Pancreas (tissue), 10 donors: ENCODE measurements around the gene VEGFC. TPM values are rescaled to one million over a fixed set of nuclear protein-coding genes. Genes with fewer than 3 reads are reported as not detected.

Experiments used
- ATAC-seq, 4 donors: fragments of 200-7000 bp; cut with Tn5 transposase; one replicate each; pipeline versions ENCODE4 v1.8.0 to v1.9.1; 2020; ENCODE audit warnings: mild to moderate bottlenecking in 4 of 4, moderate library complexity in 4 of 4
- DNase-seq, 6 donors: peaks; one replicate each; pipeline ENCODE4 v3.0.0-alpha.2; 2020
- FAIRE-seq: peaks from 2 replicates; lab custom pipeline; 2012; peaks lifted over from hg19 to GRCh38; lab: Jason Lieb, UNC
- H3K27ac ChIP-seq, 4 donors: fragments of 200-600 bp; sonication (generic); 1 replicate in 3 of 4; 2 replicates in 1 of 4; pipeline versions ENCODE4 v1.5.0 to v1.8.0; 2020
- H3K27me3 ChIP-seq, 4 donors: fragments of 200-600 bp; one replicate each; pipeline ENCODE4 v1.8.0; 2021
- H3K36me3 ChIP-seq, 3 donors: fragments of 200-600 bp; sonication (generic) in 1 of 3; one replicate each; pipeline versions ENCODE4 v1.5.0 to v1.8.0; 2020 to 2021
- H3K4me1 ChIP-seq, 3 donors: fragments of 200-600 bp; one replicate each; pipeline ENCODE4 v1.8.0; 2021
- H3K4me3 ChIP-seq, 4 donors: fragments of 200-600 bp; sonication (generic) in 2 of 4; one replicate each; pipeline versions ENCODE4 v1.5.0 to v1.8.0; 2020 to 2021
- H3K9me3 ChIP-seq, 4 donors: fragments of 200-600 bp; one replicate each; pipeline ENCODE4 v1.8.0; 2021
- CTCF ChIP-seq, 4 donors: fragments of 200-600 bp; sonication (generic) in 3 of 4; IDR thresholded peaks; one replicate each; pipeline versions ENCODE4 v1.5.0 to v1.8.0; 2021; ENCODE audit warnings: antibody characterized with exemption in 4 of 4
- WGBS, 2 donors: extraction: QIAGEN DNeasy Blood & Tissue Kit; methylation state at CpG; one replicate each; pipeline ENCODE4 v1.1.7; 2013; 5-methylcytosine and 5-hydroxymethylcytosine counted together
- intact Hi-C, 3 donors: fragments of 100-400 bp; cut with DNase I; formaldehyde crosslinking; loops; one replicate each; pipeline versions ENCODE4 v1.11.1 to v1.14.2; 2022
- polyA plus RNA-seq, 2 donors: library from polyadenylated mRNA; stranded (reverse); fragments of 200-250 nt; gene quantifications; one replicate each; pipeline ENCODE4 v1.2.3, GENCODE V29; 2013
- total RNA-seq, 6 donors: library from RNA; stranded (reverse); fragmentation: NEBNext Ultra II Directional in 4 of 6; extraction: Animal tissue kit (Norgen Biotek cat#: 25700) in 4 of 6; gene quantifications; one replicate each; pipeline versions ENCODE4 v1.2.1 to v1.2.4, GENCODE V29; 2021 to 2023
- donor health status: healthy with polysubstance abuse.
- donor health status: DM: no; HTN: no; CAD: no; lungs with moderate emphysema.
- donor health status: DM: no; HTN: no; CAD: no.
- donor health status: control.
- donor health status: control.
- donor health status: Bipolar disorder and iron deficiency.
- donor health status: DM: yes; HTN: yes; CAD: no.
- donor health status: DM: no; HTN: no; CAD: no.
- donor health status: DM: no; HTN: no; CAD: no.
- donor health status: DM: yes; HTN: yes; CAD: no.

The VEGFC gene
- total and polyA plus RNA-seq, 8 donors = 0.67 to 3.3 (median 1.1) TPM

- no peaks in the 10 kb centered on the region for H3K27me3 ChIP-seq
- H3K36me3 ChIP-seq = no peaks in the 10 kb centered on the region
- DNase-seq (no peak), FAIRE-seq (no peak), ATAC-seq (no peak)
- no peak overlapping the region for H3K4me3 ChIP-seq
- H3K9me3 ChIP-seq = no peaks in the 10 kb centered on the region
- H3K27ac ChIP-seq = no peak overlapping the region
- TF ChIP-seq CTCF (IDR thresholded peaks at IDR 0.05) = no peak
- 74 to 85% methylated on average over 3 of the region's 3 CpGs for WGBS, 2 donors
- intact Hi-C loops = no loop called here
- H3K4me1 ChIP-seq = no peaks in the 10 kb centered on the region
Measured at GRCh38 chr4:176746846-176747245, 45.9 kb downstream of the VEGFC start.

- no peaks in the 10 kb centered on the region for H3K4me1 ChIP-seq
- no peak overlapping the region for H3K27ac ChIP-seq
- intact Hi-C loops = no loop called here
- no peak for TF ChIP-seq CTCF (IDR thresholded peaks at IDR 0.05)
- no peaks in the 10 kb centered on the region for H3K27me3 ChIP-seq
- no peak overlapping the region for H3K4me3 ChIP-seq
- no peaks in the 10 kb centered on the region for H3K9me3 ChIP-seq
- no peak for DNase-seq
- no peak for FAIRE-seq
- ATAC-seq = no peak
- H3K36me3 ChIP-seq = no peaks in the 10 kb centered on the region
Measured at GRCh38 chr4:176745902-176746301, 46.8 kb downstream of the VEGFC start.

- H3K4me3 ChIP-seq = no peak overlapping the region
- no peak for DNase-seq
- TF ChIP-seq CTCF (IDR thresholded peaks at IDR 0.05) = no peak
- ATAC-seq = no peak
- intact Hi-C loops = no loop called here
- no peak overlapping the region for H3K27ac ChIP-seq
- H3K27me3 ChIP-seq = no peaks in the 10 kb centered on the region
- H3K4me1 ChIP-seq = no peaks in the 10 kb centered on the region
- no peak for FAIRE-seq
- WGBS, 2 donors = 80 to 87% methylated on average over 2 of the region's 2 CpGs
- H3K9me3 ChIP-seq = no peaks in the 10 kb centered on the region
- H3K36me3 ChIP-seq = no peaks in the 10 kb centered on the region
Measured at GRCh38 chr4:176744091-176744490, 48.6 kb downstream of the VEGFC start.

GRCh38 chr4:176742211-176742610 lies 50.5 kb downstream of the VEGFC start:
- Histone ChIP-seq H3K4me3 (no peak overlapping the region), H3K27ac (no peak overlapping the region), H3K4me1 (no peaks in the 10 kb centered on the region), H3K9me3 (no peaks in the 10 kb centered on the region), H3K36me3 (no peaks in the 10 kb centered on the region), H3K27me3 (no peaks in the 10 kb centered on the region)
- FAIRE-seq = no peak
- no peak for ATAC-seq
- intact Hi-C loops = no loop called here
- no peak for DNase-seq
- TF ChIP-seq CTCF (IDR thresholded peaks at IDR 0.05) = no peak
- 71 to 79% methylated on average over 6 of the region's 6 CpGs for WGBS, 2 donors

- 27 to 35% methylated on average over 4 of the region's 4 CpGs for WGBS, 2 donors
- Histone ChIP-seq H3K36me3 (no peaks in the 10 kb centered on the region), H3K9me3 (no peaks in the 10 kb centered on the region), H3K27me3 (no peaks in the 10 kb centered on the region), H3K4me1 (no peaks in the 10 kb centered on the region), H3K4me3 (no peak overlapping the region), H3K27ac (no peak overlapping the region)
- no peak for TF ChIP-seq CTCF (IDR thresholded peaks at IDR 0.05)
- DNase-seq = no peak
- intact Hi-C loops = no loop called here
- no peak for ATAC-seq
- no peak for FAIRE-seq
Measured at GRCh38 chr4:176741253-176741652, 51.5 kb downstream of the VEGFC start.
